ENCODE data around the gene SLC25A12. TPM values are rescaled to one million over a fixed set of nuclear protein-coding genes. Genes with fewer than 3 reads are reported as not detected.
"Not testable (repeated sequence)": the region's sequence is repeated elsewhere in the genome, so short reads cannot be mapped to it uniquely, and the experiment has no call there.

Gene SLC25A12
- total RNA-seq, 2 experiments from 2014 or later = 25.1 to 27.5 TPM

DNA sequence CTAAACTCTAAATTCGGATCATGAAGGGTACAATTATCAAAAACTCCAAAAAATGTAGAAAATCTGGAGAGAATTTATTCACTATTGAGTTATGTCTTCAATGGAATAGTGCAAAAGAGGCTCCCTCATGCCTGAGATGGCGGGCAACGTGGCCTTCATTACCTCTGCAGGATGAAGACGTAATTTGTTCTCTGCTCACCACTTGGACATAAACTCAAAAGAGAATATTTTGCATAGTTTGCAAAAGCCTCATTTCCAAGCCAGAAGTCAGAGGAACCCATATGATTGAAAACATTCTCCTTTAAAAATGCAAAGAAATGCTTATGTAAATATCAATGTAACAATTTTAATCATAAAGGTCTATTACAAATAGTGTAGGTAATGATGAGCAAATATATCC is 58.7 kb downstream of the SLC25A12 start:
- Mint-ChIP-seq H3K36me3 (peaks cover 75% of the 10 kb centered on the region), H3K4me3 (no peak overlapping the region), H3K27ac (no peak overlapping the region), H3K9me3 (peaks cover 15% of the 10 kb centered on the region), H3K4me1 (peaks cover 1% of the 10 kb centered on the region), H3K27me3 (no peaks in the 10 kb centered on the region)
- ATAC-seq (ENCODE audit: low read depth) = no peak
- POLR2A ChIA-PET = no interaction called here
- no peak for DNase-seq

DNA sequence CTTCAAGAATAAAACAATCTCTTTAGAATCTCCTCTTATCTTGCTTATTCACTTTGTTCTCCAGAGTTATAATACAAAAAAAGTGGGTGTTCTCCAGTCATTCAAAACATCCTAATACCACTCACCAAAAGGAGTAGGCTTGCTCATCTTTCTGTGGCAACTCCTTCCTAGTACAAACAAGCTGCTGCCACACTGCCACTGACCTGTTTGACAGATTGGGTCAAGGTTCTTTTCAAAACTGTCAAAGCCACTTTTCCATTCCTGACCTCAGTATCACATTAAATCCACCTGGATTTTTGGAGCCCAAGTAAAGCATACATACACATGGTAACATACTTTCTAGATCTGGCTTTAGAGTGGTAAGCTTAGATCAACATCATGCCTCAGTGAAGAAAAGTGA is 59.8 kb downstream of the SLC25A12 start:
- Mint-ChIP-seq H3K4me3 (no peak overlapping the region), H3K27me3 (no peaks in the 10 kb centered on the region), H3K27ac (no peak overlapping the region), H3K36me3 (peaks cover 79% of the 10 kb centered on the region), H3K4me1 (peaks cover 1% of the 10 kb centered on the region), H3K9me3 (peaks cover 15% of the 10 kb centered on the region)
- POLR2A ChIA-PET = no interaction called here
- ATAC-seq (ENCODE audit: low read depth) = no peak
- DNase-seq = no peak

DNA sequence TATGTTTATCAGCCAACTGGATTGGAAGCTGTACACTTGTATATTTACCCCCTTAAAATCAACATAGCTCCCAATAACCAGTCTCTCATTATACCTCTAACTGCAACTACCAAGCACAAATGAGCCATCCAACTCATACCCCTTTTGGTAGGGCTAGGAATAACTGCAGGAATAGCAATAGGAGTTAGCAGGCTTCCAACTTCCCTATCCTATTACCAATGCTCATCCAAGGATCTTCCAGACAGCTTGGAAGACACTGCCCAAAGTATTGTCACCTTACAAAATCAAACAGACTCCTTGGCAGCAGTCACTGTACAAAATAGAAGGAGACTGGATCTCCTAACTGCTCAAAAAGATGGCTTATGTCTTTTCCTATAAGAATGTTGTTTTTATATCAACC is 61.6 kb downstream of the SLC25A12 start:
- POLR2A ChIA-PET = no interaction called here
- H3K36me3 Mint-ChIP-seq = peaks cover 74% of the 10 kb centered on the region
- no peak overlapping the region for H3K4me3 Mint-ChIP-seq
- no peaks in the 10 kb centered on the region for H3K27me3 Mint-ChIP-seq
- peaks cover 1% of the 10 kb centered on the region for H3K4me1 Mint-ChIP-seq
- peaks cover 15% of the 10 kb centered on the region for H3K9me3 Mint-ChIP-seq
- DNase-seq (no peak), ATAC-seq (ENCODE audit: low read depth) (no peak)
- no peak overlapping the region for H3K27ac Mint-ChIP-seq

DNA sequence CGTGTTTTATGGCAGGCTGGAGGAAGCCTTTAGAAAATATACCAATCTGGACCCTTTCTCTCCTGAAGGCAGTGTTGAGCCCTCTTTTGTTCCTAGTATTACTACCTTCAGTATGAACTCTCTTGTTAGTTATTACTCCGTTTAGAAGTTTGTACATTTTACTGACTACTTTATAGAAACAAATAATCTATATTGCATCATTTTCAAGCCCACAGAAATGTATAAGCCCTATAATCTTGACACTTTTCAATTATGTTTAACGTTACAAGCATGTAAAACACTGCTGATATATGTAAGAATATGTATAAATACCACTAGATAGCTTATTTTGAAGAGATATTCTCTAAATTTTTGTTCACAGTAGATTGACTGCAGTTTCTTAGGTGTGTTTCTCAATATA is 64.0 kb downstream of the SLC25A12 start:
- ATAC-seq (ENCODE audit: low read depth) (no peak), DNase-seq (no peak)
- Mint-ChIP-seq H3K4me3 (no peak overlapping the region), H3K4me1 (peaks cover 3% of the 10 kb centered on the region), H3K9me3 (peaks cover 15% of the 10 kb centered on the region), H3K27ac (no peak overlapping the region), H3K36me3 (peaks cover 69% of the 10 kb centered on the region), H3K27me3 (no peaks in the 10 kb centered on the region)
- POLR2A ChIA-PET = no interaction called here

DNA sequence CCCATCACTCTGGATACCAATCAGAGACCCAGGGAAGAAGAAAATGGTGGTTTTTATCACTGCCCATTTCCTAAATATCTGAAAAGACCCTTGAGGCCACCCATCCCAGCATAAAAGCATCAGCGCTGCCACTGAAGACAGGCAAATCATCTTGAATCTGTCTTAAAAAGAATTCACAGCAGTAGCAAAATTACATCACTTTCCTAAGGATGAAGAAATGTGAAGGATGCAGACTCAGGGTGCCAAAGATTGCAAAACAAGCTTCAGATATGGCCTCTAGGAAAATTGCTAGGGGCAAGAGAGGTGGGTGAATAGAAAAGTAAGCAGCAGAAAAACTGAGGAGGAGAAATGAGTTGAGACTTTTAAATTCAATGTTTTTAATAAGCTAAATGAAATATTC is 70.0 kb downstream of the SLC25A12 start:
- no peak for ATAC-seq (ENCODE audit: low read depth)
- Mint-ChIP-seq H3K4me3 (no peak overlapping the region), H3K27ac (no peak overlapping the region), H3K9me3 (no peaks in the 10 kb centered on the region), H3K27me3 (no peaks in the 10 kb centered on the region), H3K36me3 (peaks cover 17% of the 10 kb centered on the region), H3K4me1 (peaks cover 2% of the 10 kb centered on the region)
- no peak for DNase-seq
- POLR2A ChIA-PET = no interaction called here

DNA sequence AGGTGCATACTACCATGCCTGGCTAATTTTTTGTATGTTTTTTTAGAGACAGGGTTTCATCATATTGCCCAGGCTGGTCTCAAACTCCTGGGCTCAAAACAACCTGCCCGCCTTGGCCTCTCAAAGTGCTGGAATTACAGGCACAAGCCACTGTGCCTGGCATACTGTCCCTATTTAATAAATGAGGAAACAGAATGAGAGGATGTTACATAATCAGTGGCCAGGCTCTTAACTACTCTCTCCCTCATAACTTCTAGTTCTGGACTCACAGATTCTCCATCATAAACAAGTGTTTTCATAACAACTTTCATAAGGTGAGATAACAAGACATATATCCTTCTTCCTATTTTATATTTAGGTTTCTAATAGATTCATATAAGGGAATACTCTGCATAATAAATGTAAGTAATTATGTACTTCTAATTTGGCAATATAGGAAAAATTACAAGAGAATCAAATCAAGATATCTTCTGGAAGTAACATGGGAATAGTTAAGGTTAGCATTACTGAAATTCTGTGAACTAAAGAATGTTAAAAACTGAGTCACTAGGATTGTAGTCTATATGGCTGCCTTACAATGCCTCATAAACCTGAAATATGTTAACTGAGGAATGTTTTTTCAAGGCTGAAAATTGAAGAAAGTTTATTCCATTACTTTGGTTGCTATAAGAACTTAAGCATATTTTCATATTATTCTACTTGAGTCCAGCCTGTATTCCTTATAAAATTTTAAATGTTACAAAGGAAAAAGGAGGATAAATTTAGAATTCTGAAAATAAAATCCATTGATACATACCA is 71.3 kb downstream of the SLC25A12 start:
- POLR2A ChIA-PET = no interaction called here
- H3K27ac Mint-ChIP-seq = no peak overlapping the region

DNA sequence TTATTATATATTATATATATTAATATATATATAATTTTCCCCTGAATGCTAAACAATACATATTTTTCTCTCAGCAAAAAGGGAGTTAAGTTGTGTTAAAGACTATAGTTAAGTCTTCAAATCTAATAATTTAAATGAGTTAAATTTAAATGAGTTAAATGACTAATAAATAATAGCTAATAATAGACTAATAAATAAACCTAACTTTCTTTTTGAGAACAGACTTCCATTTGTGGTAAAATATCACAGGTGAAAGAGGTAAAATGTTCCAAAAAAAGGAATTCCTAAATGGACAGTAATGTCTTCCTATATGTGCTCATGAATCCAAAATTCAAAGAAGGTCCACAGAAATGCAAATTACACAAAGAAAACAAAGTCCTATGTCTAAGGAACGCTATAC is 74.6 kb downstream of the SLC25A12 start:
- no peak for ATAC-seq (ENCODE audit: low read depth)
- POLR2A ChIA-PET = no interaction called here
- H3K36me3 Mint-ChIP-seq = peaks cover 7% of the 10 kb centered on the region
- no peak for DNase-seq
- H3K4me1 Mint-ChIP-seq = peaks cover 4% of the 10 kb centered on the region
- H3K4me3 Mint-ChIP-seq = no peak overlapping the region
- H3K27me3 Mint-ChIP-seq = no peaks in the 10 kb centered on the region
- H3K9me3 Mint-ChIP-seq = no peaks in the 10 kb centered on the region
- no peak overlapping the region for H3K27ac Mint-ChIP-seq

More for the DNA sequence above, 71.3 kb downstream of the SLC25A12 start:
- H3K4me3 Mint-ChIP-seq = no peak overlapping the region
- peaks cover 17% of the 10 kb centered on the region for H3K36me3 Mint-ChIP-seq
- ATAC-seq (ENCODE audit: low read depth) (no peak), DNase-seq (no peak)
- H3K27me3 Mint-ChIP-seq = no peaks in the 10 kb centered on the region
- no peaks in the 10 kb centered on the region for H3K9me3 Mint-ChIP-seq
- H3K4me1 Mint-ChIP-seq = peaks cover 6% of the 10 kb centered on the region

DNA sequence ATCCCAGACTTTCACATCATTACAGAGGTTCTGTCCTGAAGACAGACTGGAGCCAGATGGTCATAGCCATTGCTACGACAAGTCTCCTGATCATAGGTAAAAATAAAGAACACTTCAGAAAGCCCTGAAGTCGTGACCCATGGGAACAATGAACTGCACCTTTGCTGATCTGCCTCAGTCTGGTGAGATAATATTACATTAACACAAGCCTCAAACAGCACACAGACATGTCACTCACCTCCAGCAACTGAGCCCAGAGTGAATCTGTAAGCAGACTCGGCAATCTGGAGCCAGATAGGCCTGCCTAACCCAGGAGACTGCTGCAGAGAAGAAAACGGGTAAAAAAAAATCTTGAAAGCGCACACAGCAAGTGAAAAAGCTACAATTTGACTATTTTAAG is 79.2 kb downstream of the SLC25A12 start:
- ATAC-seq (ENCODE audit: low read depth) (no peak), DNase-seq (no peak)
- Mint-ChIP-seq H3K4me3 (no peak overlapping the region), H3K36me3 (peaks cover 10% of the 10 kb centered on the region), H3K4me1 (peaks cover 4% of the 10 kb centered on the region), H3K27me3 (no peaks in the 10 kb centered on the region), H3K27ac (no peak overlapping the region), H3K9me3 (no peaks in the 10 kb centered on the region)
- POLR2A ChIA-PET = no interaction called here

DNA sequence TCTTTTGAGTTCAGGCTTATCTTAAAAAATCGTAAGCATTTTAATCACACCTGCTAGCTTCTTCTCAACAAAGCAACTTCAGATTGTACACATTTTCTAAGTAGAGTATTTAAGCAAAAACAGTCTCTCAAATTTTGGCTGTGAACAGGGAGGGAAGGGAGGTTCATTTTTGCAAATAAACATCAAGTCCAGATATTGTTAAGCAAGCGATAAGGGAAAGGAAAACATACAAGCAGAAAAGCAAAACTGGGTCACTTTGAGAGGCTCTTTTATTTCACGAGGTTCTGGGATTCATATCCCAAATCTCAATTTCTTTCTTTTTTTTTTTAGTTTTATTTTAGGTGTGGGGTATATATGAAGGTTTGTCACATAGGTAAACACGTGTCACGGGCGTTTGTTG is 79.9 kb downstream of the SLC25A12 start:
- no peak overlapping the region for H3K4me3 Mint-ChIP-seq
- H3K9me3 Mint-ChIP-seq = no peaks in the 10 kb centered on the region
- DNase-seq (no peak), ATAC-seq (ENCODE audit: low read depth) (no peak)
- peaks cover 12% of the 10 kb centered on the region for H3K36me3 Mint-ChIP-seq
- H3K4me1 Mint-ChIP-seq = peaks cover 4% of the 10 kb centered on the region
- POLR2A ChIA-PET = no interaction called here
- H3K27me3 Mint-ChIP-seq = no peaks in the 10 kb centered on the region
- H3K27ac Mint-ChIP-seq = no peak overlapping the region

DNA sequence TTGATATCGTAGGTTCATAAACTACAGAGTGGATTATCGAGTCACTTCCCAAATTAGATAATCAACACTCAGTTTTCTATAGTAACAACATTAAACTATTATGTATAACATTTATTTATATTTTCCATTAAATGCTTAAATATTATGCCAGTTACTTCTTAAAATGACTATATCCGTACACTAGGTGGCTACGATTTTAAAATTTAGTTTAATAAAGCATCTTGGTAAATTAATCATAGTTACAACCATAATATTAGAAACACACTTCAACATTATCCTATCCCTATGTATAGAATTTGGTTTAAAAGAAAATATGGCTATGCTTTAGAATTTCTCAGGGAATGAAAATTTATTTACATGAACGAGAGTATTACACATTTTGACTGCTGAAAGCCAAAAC is 80.3 kb downstream of the SLC25A12 start:
- peaks cover 15% of the 10 kb centered on the region for H3K36me3 Mint-ChIP-seq
- H3K4me1 Mint-ChIP-seq = peaks cover 3% of the 10 kb centered on the region
- H3K9me3 Mint-ChIP-seq = no peaks in the 10 kb centered on the region
- H3K27me3 Mint-ChIP-seq = no peaks in the 10 kb centered on the region
- ATAC-seq (ENCODE audit: low read depth) = no peak
- no peak overlapping the region for H3K27ac Mint-ChIP-seq
- no peak for DNase-seq
- H3K4me3 Mint-ChIP-seq = no peak overlapping the region
- POLR2A ChIA-PET = no interaction called here

DNA sequence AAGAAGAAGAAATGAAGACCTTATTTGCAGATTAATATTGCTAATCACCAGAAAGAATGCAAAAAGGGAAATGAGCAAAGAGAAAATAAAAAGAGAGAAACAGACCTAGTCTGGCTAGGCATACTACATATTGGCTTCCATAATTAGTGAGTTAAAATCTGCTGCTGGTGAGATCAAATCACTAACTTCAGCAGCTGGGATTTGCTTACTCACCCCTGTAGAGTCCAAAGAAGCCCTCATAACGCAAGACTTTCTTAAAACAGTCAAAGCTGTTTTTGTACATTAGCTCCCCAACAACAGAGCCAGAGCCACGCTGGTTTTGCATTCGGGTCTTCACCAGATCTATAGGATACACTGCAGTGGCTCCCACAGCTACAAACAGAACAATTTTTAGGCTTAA is 80.9 kb downstream of the SLC25A12 start:
- Mint-ChIP-seq H3K4me3 (no peak overlapping the region), H3K4me1 (no peaks in the 10 kb centered on the region), H3K27ac (no peak overlapping the region), H3K9me3 (no peaks in the 10 kb centered on the region), H3K27me3 (no peaks in the 10 kb centered on the region), H3K36me3 (peaks cover 13% of the 10 kb centered on the region)
- no peak for DNase-seq
- no peak for ATAC-seq (ENCODE audit: low read depth)
- POLR2A ChIA-PET = no interaction called here

DNA sequence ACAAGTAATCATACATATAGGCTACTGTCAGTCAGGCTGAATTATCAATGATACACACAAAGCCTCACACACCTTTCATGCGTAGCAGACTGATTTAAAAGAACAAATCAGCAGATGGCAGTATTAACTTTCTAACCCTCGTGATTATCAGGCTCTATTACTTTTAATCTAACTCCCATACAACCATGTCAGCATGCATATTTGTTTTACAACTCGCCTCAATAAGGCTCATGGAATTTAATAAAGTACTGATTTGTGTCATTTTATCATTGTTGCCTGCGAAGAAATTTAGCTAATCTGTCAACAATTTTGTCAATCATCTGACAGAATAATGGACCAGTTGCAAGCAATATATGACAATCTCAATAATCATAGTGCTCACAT is 82.8 kb downstream of the SLC25A12 start:
- Mint-ChIP-seq H3K36me3 (peaks cover 15% of the 10 kb centered on the region), H3K4me3 (no peak overlapping the region)
- POLR2A ChIA-PET = no interaction called here

DNA sequence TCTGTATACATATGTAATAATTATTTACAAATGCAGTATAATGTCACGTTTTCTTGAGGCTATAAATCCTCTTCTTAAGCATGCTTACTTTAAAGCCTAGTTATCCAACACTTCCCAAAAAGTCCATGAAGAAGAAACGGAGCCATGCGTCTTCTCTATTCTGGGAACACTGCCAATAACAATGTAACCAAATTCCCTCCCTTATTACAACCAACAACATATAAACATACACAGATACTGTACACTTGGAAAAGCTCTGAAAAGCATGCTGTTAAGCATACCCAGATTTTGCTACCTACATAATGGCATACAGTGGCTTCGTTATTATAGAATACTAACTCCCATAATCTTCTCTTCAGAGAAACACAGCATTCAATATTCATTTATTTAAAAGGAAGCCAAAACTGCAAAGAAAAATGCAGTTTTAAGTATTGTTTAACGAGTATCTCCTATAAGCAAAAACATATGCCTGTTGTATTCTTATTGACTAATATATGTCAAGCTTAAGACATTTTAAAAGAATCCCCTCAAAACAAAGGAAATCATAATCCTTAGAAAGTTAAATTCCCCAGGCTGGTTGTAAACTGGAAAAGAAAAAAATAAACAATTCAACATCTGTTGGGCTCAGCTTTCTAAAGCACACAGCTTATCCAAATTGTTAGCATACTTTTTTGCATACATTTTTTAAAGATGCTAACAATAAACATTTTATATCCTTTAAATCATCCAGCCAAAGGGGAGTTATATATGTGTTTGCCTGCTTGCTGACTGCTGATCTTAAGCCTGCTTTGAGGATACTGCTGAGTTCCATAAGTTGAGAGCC is 83.4 kb downstream of the SLC25A12 start:
- Mint-ChIP-seq H3K9me3 (no peaks in the 10 kb centered on the region), H3K27ac (no peak overlapping the region), H3K36me3 (peaks cover 15% of the 10 kb centered on the region), H3K4me3 (no peak overlapping the region), H3K27me3 (no peaks in the 10 kb centered on the region), H3K4me1 (peaks cover 4% of the 10 kb centered on the region)
- no peak for DNase-seq
- POLR2A ChIA-PET = no interaction called here
- no peak for ATAC-seq (ENCODE audit: low read depth)

More for the DNA sequence above, 82.8 kb downstream of the SLC25A12 start:
- DNase-seq = no peak
- Mint-ChIP-seq H3K27me3 (no peaks in the 10 kb centered on the region), H3K4me1 (peaks cover 4% of the 10 kb centered on the region), H3K9me3 (no peaks in the 10 kb centered on the region), H3K27ac (no peak overlapping the region)
- ATAC-seq (ENCODE audit: low read depth) = no peak

DNA sequence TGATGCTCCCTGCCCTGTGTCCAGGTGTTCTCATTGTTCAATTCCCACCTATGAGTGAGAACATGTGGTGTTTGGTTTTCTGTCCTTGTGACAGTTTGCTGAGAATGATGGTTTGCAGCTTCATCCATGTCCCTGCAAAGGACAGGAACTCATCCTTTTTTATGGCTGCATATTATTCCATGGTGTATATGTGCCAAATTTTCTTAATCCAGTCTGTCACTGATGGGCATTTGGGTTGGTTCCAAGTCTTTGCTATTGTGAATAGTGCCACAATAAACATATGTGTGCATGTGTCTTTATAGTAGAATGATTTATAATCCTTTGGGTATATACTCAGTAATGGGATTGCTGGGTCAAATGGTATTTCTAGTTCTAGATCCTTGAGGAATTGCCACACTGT is 85.2 kb downstream of the SLC25A12 start:
- POLR2A ChIA-PET; H3K27ac Mint-ChIP-seq; ATAC-seq (ENCODE audit: low read depth); DNase-seq; H3K4me1 Mint-ChIP-seq; H3K27me3 Mint-ChIP-seq; H3K4me3 Mint-ChIP-seq; H3K9me3 Mint-ChIP-seq: not testable (repeated sequence)
- peaks cover 18% of the 10 kb centered on the region for H3K36me3 Mint-ChIP-seq

Measured in activated naive CD8-positive, alpha-beta T cell treated with anti-CD3 and anti-CD28 coated beads, Interleukin-2, amount 10 ng/mL, durations not matched to agents 7 days and 5 days (primary cell).